Posterior cingulate gyrus (tissue), 11 donors: ENCODE measurements around the gene SYT5.
"Not testable (repeated sequence)": the region's sequence is repeated elsewhere in the genome, so short reads cannot be mapped to it uniquely, and the experiment has no call there.

Experiments used
- DNase-seq, 10 donors: peaks; one replicate each; pipeline versions ENCODE4 v3.0.0 to v3.0.0-alpha.2; 2020 to 2021; ENCODE audit warnings: mixed read lengths in 3 of 10
- intact Hi-C: fragments of 100-400 bp; cut with DNase I; formaldehyde crosslinking; loops from one replicate; pipeline ENCODE4 v1.15.1; 2023

The SYT5 gene

GRCh38 chr19:55209693-55210472 is 29.8 kb upstream of the SYT5 start:
- peak in 1 of 10 donors; percentile 20 for DNase-seq

GRCh38 chr19:55208880-55209692 is 29.0 kb upstream of the SYT5 start, which contains the start of gene PTPRH:
TSS of gene PTPRH (minus strand) at chr19:55209501. CDS start at chr19:55209433, 68 bp downstream.
- DNase-seq, result peak in 2 of 10 donors; percentile 60 to 62
- intact Hi-C loops, result no loop called here

More at GRCh38 chr19:55209693-55210472, 29.8 kb upstream of the SYT5 start:
- intact Hi-C loops, result no loop called here

DNA sequence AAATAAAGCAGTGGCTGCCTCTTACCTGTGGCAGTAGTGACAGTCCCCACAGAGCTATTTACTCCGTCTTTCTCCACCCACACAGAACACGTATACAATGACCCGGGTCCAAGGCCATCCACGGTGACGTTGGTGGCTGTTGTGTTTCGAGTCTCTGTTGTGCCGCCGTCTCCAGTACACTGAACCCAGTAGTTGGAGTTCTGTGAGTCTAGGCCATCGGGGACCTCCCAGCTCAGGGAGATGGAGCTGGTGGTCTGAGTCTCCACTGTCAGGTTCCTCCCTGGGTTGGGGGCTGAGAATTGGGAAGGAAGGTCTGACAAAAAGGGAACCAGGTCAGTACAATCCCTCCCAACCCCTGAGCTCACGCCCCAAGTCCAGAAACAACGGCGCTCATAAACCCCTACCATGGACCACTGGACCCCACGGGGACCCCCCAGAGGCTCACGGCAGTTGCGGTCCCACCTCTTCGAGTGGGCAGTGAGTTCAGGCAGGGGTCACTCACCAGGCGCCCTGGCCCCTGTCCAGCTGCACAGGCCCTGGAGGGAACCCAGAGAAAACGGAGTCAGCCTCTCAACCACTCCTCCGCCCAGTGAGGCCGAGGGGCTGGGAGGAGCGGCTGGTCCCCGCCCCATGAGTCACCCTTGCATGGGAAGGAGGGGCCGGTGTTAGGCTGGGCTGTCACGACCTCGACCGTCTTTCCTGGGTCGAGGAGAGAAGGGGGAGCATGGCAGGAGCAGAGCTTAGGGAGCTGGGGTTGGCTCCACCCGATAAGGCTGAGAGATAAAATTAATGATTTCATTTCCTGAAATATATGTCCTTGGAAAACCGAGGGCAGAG is 26.8 kb upstream of the SYT5 start:
- intact Hi-C loops, result no loop called here
- DNase-seq, result peak in 7 of 10 donors; percentile 35 to 88 (median 52)

GRCh38 chr19:55202199-55202598 is 22.1 kb upstream of the SYT5 start:
- peak in 2 of 10 donors; percentile 20 to 63 for DNase-seq
- intact Hi-C loops, result not testable (repeated sequence)

GRCh38 chr19:55199620-55200204 is 19.6 kb upstream of the SYT5 start:
- DNase-seq, result no peak
- intact Hi-C loops, result no loop called here

DNA sequence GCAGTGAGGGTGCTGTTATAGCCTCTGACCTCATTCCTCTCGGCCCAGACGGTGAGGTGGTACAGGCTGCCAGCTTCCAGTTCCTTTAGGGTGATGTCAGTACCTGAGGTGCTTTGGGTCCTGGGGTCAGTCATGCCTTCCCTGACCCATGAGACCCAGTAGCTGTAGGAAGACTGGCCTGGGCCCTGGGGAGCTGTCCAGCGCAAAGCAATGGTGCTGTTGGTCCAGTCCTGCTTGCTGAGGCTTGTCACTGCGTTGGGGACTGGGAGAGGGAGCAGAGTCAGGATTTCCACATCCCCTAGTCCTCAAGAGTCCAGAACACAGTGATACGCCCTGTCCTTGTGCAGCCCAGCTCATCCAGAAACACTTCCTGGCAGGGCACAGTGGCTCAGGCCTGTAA is 18.6 kb upstream of the SYT5 start:
- no peak for DNase-seq
- intact Hi-C loops, result no loop called here

DNA sequence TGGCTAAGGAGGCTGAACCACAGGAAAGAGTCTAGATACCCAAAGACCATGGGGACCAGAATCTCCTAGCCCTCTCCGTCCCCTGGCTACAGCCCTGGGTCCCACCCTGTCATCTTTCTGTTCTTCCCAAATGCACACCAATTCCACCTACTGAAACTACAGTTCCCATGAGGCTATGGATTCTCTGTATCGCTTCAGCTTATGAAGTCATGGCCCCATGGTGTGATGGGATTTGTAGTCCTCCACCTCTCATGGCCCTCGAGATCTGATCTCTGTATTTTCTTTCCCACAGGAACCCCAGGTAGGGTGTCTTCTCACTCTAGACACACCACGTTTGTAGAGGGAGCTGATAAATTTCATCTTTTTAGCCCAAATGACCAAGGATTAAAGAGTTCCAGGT is 17.4 kb upstream of the SYT5 start:
- DNase-seq, result peak in 1 of 10 donors; percentile 22
- intact Hi-C loops, result no loop called here

DNA sequence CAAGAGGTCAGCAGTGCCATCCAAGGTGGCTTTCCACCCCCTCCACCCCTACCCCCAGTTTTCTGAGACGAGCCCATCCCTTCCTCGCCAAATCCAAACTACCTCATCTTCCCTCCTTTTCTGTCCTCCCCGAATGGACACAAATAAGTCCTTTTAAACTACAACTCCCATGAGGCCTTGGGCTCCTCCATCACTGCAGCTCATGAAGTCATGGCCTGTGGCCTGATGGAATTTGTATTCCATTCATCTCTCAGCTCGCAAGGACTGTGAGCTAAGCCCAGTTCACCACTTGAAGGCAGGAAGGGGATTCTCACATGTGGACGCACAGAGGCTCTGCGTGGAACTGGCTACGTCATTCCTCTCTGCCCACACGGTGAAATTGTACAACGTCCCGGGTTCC is 16.7 kb upstream of the SYT5 start:
- DNase-seq, result peak in 1 of 10 donors; percentile 41
- intact Hi-C loops, result no loop called here

GRCh38 chr19:55193481-55193880 is 13.4 kb upstream of the SYT5 start:
- intact Hi-C loops, result no loop called here
- peak in 8 of 10 donors; percentile 59 to 95 (median 78) for DNase-seq

DNA sequence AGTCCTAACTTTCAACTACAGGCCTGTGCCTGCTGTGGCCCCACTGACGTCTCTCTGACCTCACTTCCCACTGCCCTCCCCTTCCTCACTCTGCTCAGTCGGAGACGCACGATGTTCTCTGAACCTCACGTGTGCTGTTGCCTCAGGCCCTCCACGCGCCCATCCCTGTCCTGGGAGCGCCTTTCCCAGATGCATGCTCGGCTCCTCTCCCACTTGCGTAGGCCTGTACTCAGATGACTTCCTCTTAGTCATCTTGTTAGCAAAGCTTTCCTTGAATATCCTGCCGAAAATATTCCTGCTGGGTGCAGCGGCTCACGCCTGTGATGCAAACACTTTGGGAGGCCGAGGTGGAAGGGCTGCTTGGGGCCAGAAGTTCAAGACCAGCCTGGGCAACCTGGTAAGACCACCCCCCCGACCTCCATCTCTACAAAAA is 9.3 kb upstream of the SYT5 start:
- intact Hi-C loops, result no loop called here
- DNase-seq, result peak in 8 of 10 donors; percentile 52 to 96 (median 77)

DNA sequence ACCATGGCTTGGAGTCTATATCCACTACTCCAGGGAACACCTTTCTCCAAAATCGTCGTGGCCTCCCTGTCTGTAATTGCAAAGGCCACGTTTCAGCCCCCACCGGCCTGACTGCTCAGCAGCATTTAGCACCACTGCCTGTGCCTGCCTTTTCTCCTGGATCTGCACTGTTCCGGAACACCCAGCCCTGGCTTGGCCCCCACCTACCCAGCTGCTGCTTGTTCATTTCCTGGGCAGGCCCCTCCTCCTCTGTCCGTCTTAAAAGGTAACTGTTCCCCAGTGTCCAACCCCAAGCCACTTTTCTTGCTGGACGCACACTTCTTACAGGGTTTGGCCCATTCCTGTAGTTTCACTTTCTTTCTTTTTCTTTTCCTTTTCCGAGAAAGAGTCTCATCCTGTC is 8.5 kb upstream of the SYT5 start:
- no peak for DNase-seq

GRCh38 chr19:55186080-55186479 is 6.0 kb upstream of the SYT5 start:
- peak in 1 of 10 donors; percentile 67 for DNase-seq
- intact Hi-C loops, result no loop called here

More for the DNA sequence above, 8.5 kb upstream of the SYT5 start:
- intact Hi-C loops, result no loop called here

DNA sequence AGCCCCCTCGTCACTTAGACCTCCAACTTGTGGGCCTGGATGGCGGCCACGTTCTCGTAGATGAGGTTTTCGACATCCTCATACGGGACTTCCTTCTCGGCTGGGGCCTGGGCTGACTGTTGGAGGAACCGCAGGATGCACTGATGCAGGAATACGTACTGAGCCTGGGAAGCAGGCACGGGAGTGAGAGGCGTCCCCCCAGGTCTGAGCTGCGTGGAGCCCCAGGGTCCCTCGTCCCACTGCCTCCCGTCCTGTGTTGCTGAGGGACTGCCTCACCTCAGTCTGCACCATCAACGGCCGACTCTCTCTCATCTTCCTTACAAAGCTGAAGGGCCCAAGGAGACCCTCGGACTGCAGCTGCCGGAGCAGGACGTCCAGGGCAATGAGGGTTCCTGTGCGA is 1.7 kb upstream of the SYT5 start:
- peak in 1 of 10 donors; percentile 67 for DNase-seq
- intact Hi-C loops, result no loop called here

DNA sequence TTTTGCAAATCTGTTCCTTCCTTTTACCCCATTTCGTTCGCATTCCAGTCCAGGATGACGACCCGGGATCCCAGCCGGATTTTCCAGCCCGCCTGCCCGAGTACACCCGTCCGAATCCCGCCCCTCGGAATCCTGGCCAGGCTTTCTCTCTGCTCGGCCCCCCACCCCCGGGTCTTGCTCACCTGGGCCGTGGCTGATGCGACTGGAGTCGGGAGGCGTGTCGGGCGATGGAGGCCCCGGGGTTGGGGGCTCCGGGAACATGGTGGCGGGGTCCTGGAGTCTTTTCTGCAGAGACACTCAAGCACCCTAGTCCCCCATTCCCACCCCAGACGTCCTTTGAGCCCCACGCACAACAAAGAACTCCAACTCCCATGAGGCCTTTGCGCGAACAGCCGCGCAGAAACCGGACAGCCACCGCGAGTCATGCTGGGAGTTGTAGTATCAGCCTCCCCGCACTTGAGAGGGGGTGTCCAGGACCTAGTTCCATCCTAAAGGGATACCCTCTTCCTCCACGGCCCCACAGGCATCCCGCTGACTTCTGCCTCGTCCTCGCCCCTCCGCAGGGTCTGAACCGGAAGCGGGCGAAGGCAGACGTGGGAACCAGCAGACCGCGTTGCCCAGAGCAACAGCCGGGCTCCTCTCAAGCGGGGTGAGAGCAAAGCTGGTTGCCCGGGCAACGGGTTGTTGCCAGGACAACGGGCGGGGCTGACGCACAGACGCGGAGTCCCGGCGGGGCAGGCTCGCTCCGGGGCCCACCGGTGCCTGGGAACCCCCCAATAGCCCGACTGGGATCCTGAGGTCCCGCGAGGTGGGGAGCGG is 1.1 kb downstream of the SYT5 start:
- DNase-seq, result peak; percentile 69 to 99 (median 91)
- intact Hi-C loops, result loop anchor here (5.0 kb wide), 1 partner anchor 38 kb away; no protein-coding TSS in a partner anchor

- intact Hi-C loops, result loop anchor here (5.0 kb wide), 1 partner anchor 41 kb away; no protein-coding TSS in a partner anchor
Observed at GRCh38 chr19:55176076-55176475, 4.0 kb downstream of the SYT5 start.

GRCh38 chr19:55175117-55175867 is 4.8 kb downstream of the SYT5 start:
- intact Hi-C loops, result loop anchor here (5.0 kb wide), 1 partner anchor 42 kb away; no protein-coding TSS in a partner anchor
- peak in 6 of 10 donors; percentile 28 to 92 (median 72) for DNase-seq

More at GRCh38 chr19:55176076-55176475, 4.0 kb downstream of the SYT5 start:
- DNase-seq, result no peak

DNA sequence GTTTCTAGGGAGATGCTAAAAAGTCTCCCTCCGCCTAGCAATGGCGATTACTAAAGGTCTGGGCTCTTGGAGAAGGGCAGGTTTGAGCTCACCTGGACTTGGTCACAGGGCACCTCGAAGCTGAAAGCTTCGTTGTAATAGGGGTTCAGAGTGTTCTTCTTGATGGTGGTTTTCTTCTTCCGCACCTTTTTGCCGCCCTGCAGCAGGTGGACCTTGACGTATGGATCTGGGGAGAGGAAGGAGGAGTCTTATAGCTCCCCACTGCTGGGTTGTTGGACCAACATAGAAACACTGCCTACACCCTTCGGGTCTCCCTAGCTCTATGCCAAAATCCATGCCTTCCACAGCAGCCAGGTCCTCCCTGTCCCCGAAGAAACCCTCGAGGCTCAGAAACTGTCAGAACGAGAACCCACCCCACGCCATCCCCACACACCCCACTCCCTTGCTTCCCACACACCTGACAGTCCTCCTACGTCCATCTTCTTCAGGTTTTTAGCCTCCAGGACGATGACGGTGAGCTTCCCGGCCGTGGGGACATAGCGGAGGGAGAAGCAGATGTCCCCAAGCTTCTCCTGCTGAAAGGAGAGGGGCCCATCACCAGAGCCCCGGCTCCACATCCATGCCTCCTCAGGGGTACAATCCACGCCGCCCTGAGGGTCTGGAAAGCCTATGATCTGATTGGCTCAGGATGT is 5.5 kb downstream of the SYT5 start:
- DNase-seq, result peak in 1 of 10 donors; percentile 42
- intact Hi-C loops, result loop anchor here (5.0 kb wide), 1 partner anchor 43 kb away; no protein-coding TSS in a partner anchor
